Body of pancreas (tissue), 4 donors: ENCODE data around the gene ARHGAP24.

Experiments used
- POLR2A ChIP-seq, 3 donors: fragments of 450-650 bp; IDR thresholded peaks; one replicate each; pipeline ENCODE4 v1.6.1; 2016; ENCODE audit warnings: antibody characterized with exemption in 3 of 3, mild to moderate bottlenecking in 2 of 3
- TF ChIP-seq, protein P1 (sequence below), 7 experiments: fragments of 450-650 bp in 4 of 7; fragments of 200-600 bp in 3 of 7; sonication (generic) in 3 of 7; IDR thresholded peaks; one replicate each; pipeline ENCODE4 v1.5.1; 2016 to 2019; ENCODE audit warnings: antibody characterized with exemption in 7 of 7

DNA sequence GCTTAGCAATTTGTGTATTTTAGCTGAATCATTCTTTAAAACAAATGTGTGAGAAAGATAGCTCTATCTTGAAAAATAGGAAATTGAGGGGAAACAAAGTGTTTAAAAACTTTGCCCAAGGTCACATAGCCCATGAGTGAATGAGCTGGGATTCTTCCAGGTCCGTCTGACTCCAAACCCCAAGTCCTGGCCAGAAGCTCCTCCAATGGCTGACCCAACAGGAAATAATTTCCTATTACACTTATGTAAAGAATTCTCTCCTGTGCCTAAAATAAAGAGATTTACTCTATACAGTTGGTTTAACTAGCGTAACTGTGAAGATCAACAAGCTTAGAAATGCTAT, 287.6 kb downstream of the ARHGAP24 start:
- TF ChIP-seq, protein P1, sequence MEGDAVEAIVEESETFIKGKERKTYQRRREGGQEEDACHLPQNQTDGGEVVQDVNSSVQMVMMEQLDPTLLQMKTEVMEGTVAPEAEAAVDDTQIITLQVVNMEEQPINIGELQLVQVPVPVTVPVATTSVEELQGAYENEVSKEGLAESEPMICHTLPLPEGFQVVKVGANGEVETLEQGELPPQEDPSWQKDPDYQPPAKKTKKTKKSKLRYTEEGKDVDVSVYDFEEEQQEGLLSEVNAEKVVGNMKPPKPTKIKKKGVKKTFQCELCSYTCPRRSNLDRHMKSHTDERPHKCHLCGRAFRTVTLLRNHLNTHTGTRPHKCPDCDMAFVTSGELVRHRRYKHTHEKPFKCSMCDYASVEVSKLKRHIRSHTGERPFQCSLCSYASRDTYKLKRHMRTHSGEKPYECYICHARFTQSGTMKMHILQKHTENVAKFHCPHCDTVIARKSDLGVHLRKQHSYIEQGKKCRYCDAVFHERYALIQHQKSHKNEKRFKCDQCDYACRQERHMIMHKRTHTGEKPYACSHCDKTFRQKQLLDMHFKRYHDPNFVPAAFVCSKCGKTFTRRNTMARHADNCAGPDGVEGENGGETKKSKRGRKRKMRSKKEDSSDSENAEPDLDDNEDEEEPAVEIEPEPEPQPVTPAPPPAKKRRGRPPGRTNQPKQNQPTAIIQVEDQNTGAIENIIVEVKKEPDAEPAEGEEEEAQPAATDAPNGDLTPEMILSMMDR (IDR thresholded peaks at IDR 0.05): no peak
- no peak for TF ChIP-seq POLR2A (IDR thresholded peaks at IDR 0.05)
